Endothelial cell of umbilical vein (primary cell): ENCODE results near the gene MAP4K4.

Experiments used
- EZH2 ChIP-seq: IDR thresholded peaks from 2 replicates; pipeline ENCODE4 v1.6.1; 2012; ENCODE audit warnings: borderline replicate concordance, low read depth, mild to moderate bottlenecking, moderate library complexity, low read length, inconsistent platforms; ENCODE audit not compliant: severe bottlenecking
- POLR2A ChIP-seq: IDR thresholded peaks from 2 replicates; pipeline ENCODE4 v1.6.1; 2012; ENCODE audit warnings: low read depth, mild to moderate bottlenecking, control low read depth, low read length
- POLR2AphosphoS5 ChIP-seq: IDR thresholded peaks from 2 replicates; pipeline ENCODE4 v1.6.1; 2012; ENCODE audit warnings: low read depth, mild to moderate bottlenecking, control low read depth, low read length, moderate library complexity; ENCODE audit not compliant: insufficient read depth
- TF ChIP-seq, protein P1 (sequence below), 2 donors: IDR thresholded peaks; 1 replicate in 1 of 2; 2 replicates in 1 of 2; pipeline ENCODE4 v1.5.1; 2011; ENCODE audit warnings: low read length in 2 of 2, mild to moderate bottlenecking in 2 of 2, moderate library complexity in 2 of 2, control low read depth in 1 of 2, inconsistent platforms in 1 of 2, low read depth in 1 of 2; ENCODE audit not compliant: insufficient read depth in 1 of 2; ENCODE audit errors: extremely low read depth in 1 of 2
- TF ChIP-seq, protein P2 (sequence below): IDR thresholded peaks from 2 replicates; pipeline ENCODE4 v1.6.1; 2011; ENCODE audit not compliant: insufficient read depth, insufficient read length

DNA sequence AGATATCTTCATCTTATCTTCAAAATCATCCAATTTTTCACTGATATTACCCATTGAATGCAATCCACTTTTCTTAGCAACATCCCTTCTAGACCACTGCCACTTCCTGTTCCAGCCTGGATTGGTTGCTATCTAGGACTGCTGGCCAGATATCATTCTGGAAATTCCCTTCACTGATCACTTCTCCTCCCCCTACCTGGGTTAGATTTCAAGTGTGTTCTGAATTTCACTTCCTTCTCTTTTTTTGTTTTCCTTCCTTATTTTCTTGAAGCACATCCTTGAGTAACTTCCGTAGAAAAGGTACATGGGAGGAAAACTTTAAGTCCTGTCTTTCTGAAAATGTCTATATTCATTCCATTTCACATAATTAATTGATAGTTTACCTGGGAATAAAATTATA, 212.3 kb downstream of the MAP4K4 start:
- TF ChIP-seq, protein P1, sequence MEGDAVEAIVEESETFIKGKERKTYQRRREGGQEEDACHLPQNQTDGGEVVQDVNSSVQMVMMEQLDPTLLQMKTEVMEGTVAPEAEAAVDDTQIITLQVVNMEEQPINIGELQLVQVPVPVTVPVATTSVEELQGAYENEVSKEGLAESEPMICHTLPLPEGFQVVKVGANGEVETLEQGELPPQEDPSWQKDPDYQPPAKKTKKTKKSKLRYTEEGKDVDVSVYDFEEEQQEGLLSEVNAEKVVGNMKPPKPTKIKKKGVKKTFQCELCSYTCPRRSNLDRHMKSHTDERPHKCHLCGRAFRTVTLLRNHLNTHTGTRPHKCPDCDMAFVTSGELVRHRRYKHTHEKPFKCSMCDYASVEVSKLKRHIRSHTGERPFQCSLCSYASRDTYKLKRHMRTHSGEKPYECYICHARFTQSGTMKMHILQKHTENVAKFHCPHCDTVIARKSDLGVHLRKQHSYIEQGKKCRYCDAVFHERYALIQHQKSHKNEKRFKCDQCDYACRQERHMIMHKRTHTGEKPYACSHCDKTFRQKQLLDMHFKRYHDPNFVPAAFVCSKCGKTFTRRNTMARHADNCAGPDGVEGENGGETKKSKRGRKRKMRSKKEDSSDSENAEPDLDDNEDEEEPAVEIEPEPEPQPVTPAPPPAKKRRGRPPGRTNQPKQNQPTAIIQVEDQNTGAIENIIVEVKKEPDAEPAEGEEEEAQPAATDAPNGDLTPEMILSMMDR (IDR thresholded peaks at IDR 0.05; ENCODE audit: extremely low read depth in 1 of 2, insufficient read depth in 1 of 2, low read depth in 1 of 2, low read length in 2 of 2): no peak
- no peak for TF ChIP-seq POLR2A
- TF ChIP-seq, protein P2, sequence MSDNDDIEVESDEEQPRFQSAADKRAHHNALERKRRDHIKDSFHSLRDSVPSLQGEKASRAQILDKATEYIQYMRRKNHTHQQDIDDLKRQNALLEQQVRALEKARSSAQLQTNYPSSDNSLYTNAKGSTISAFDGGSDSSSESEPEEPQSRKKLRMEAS: no peak
- TF ChIP-seq POLR2AphosphoS5: no peak
- no peak for TF ChIP-seq EZH2
